ENCODE measurements around the gene SPIN1.

SPIN1 gene

GRCh38 chr9:88342246-88342645, 46.0 kb upstream of the SPIN1 start:
- H3K9me3 ChIP-seq (ENCODE audit: control insufficient read depth, insufficient read depth, low read depth, low read length): no peaks in the 10 kb centered on the region
- POLR2A ChIA-PET: interaction anchor here (0.6 kb wide), 1 partner anchor 339 kb away, joined by 3 read pairs; no protein-coding TSS in a partner anchor
- no peaks in the 10 kb centered on the region for H3K4me1 ChIP-seq (ENCODE audit: control insufficient read depth, insufficient read depth, low read length)
- TF ChIP-seq SP3 (tag by site-specific recombination; IDR thresholded peaks at IDR 0.05) (no peak), SCRT1 (tag by site-specific recombination; IDR thresholded peaks at IDR 0.05; ENCODE audit: borderline replicate concordance) (no peak), ZFP37 (tag by site-specific recombination; IDR thresholded peaks at IDR 0.05) (no peak), PRDM4 (tag by site-specific recombination; IDR thresholded peaks at IDR 0.05) (no peak), ZNF747 (tag by site-specific recombination; IDR thresholded peaks at IDR 0.05) (no peak), REST (tag by site-specific recombination; IDR thresholded peaks at IDR 0.05) (no peak), BCL11B (tag by site-specific recombination; IDR thresholded peaks at IDR 0.05; ENCODE audit: low read depth) (no peak), ZNF121 (tag by site-specific recombination; IDR thresholded peaks at IDR 0.05) (no peak), ZNF175 (tag by site-specific recombination; IDR thresholded peaks at IDR 0.05) (no peak), ZNF148 (tag by site-specific recombination; IDR thresholded peaks at IDR 0.05; ENCODE audit: borderline replicate concordance) (no peak), ZNF266 (tag by site-specific recombination; IDR thresholded peaks at IDR 0.05; ENCODE audit: low read depth) (no peak), ZSCAN16 (tag by site-specific recombination; IDR thresholded peaks at IDR 0.05) (no peak), ZBTB8A (tag by site-specific recombination; IDR thresholded peaks at IDR 0.05) (no peak), ZNF596 (tag by site-specific recombination; IDR thresholded peaks at IDR 0.05) (no peak), PBX3 (CRISPR knock-in tag; IDR thresholded peaks at IDR 0.05) (no peak)
- no peak overlapping the region for H3K4me3 ChIP-seq (ENCODE audit: low read depth, low read length)
- CTCF ChIA-PET: no interaction called here
- H3K36me3 ChIP-seq (ENCODE audit: control insufficient read depth in 2 of 2, insufficient read depth in 1 of 2, low read length in 2 of 2): no peaks in the 10 kb centered on the region
- no peak overlapping the region for H3K27ac ChIP-seq (ENCODE audit: extremely low read depth, low read depth, low read length)

- Histone ChIP-seq H3K4me3 (ENCODE audit: low read depth, low read length) (no peak overlapping the region), H3K9me3 (ENCODE audit: control insufficient read depth, insufficient read depth, low read depth, low read length) (no peaks in the 10 kb centered on the region), H3K36me3 (ENCODE audit: control insufficient read depth in 2 of 2, insufficient read depth in 1 of 2, low read length in 2 of 2) (no peaks in the 10 kb centered on the region), H3K4me1 (ENCODE audit: control insufficient read depth, insufficient read depth, low read length) (no peaks in the 10 kb centered on the region), H3K27ac (ENCODE audit: extremely low read depth, low read depth, low read length) (no peak overlapping the region)
- ChIA-PET POLR2A (no interaction called here), CTCF (no interaction called here)
- TF ChIP-seq ZNF423 (tag by site-specific recombination; IDR thresholded peaks at IDR 0.05) (no peak), ZNF350 (tag by site-specific recombination; IDR thresholded peaks at IDR 0.05) (no peak), GLIS1 (tag by site-specific recombination; IDR thresholded peaks at IDR 0.05) (no peak), ZNF114 (tag by site-specific recombination; IDR thresholded peaks at IDR 0.05) (no peak), ZNF426 (tag by site-specific recombination; IDR thresholded peaks at IDR 0.05) (no peak), ZBTB10 (tag by site-specific recombination; IDR thresholded peaks at IDR 0.05) (no peak), ZNF645 (tag by site-specific recombination; IDR thresholded peaks at IDR 0.05) (no peak), ZNF248 (tag by site-specific recombination; IDR thresholded peaks at IDR 0.05) (no peak)
These were observed 44.2 kb upstream of the SPIN1 start for GRCh38 chr9:88344013-88344412.
